ENCODE results near the gene DNAJC11.

DNA sequence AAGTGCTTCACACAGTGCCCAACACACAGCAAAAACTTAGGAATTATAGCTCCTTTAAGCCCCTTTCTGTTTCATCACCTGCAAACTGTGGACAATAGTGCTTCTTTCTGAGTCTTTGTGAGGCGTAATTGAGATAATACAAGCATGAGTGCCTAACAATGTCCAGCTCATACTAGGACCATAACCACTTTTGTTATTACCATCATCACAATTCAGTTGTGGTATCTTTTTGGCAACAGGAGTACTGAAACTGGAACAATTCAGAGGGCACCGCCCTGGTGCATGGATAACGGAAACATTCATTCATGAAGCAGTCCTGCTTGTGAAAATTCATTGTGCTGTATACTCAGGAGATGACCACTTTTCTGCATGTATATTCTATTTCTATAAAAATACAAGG, 18.2 kb downstream of the DNAJC11 start:
- TF ChIP-seq GATA2 (IDR thresholded peaks at IDR 0.05; ENCODE audit: low read depth, low read length): no peak
- TF ChIP-seq GATA3 (IDR thresholded peaks at IDR 0.05; ENCODE audit: low read depth, low read length): no peak

All from SH-SY5Y (cell line).